CD14-positive monocyte (primary cell): ENCODE results near the gene EPB41L2. TPM values are rescaled to one million over a fixed set of nuclear protein-coding genes. Genes with fewer than 3 reads are reported as not detected.

Experiments used
- DNase-seq, 3 donors: peaks; one replicate each; pipeline ENCODE4 v3.0.0-alpha.2; 2011 to 2022
- H2AFZ ChIP-seq: 2 replicates; pipeline ENCODE4 v1.6.0; 2012; ENCODE audit warnings: mild to moderate bottlenecking, low read depth, low read length, inconsistent platforms; ENCODE audit not compliant: insufficient read depth, poor library complexity, severe bottlenecking
- H3K27ac ChIP-seq, 2 donors: 1 replicate in 1 of 2; 2 replicates in 1 of 2; pipeline ENCODE4 v1.5.1; 2012 to 2013; ENCODE audit warnings: low read length in 2 of 2, control low read depth in 1 of 2, inconsistent platforms in 1 of 2, low read depth in 1 of 2, mild to moderate bottlenecking in 1 of 2
- H3K27me3 ChIP-seq, 2 donors: one replicate each; pipeline versions ENCODE4 v1.6.0 to v1.6.1; 2011 to 2013; ENCODE audit warnings: low read length in 2 of 2; ENCODE audit not compliant: control insufficient read depth in 2 of 2, insufficient read depth in 2 of 2
- H3K36me3 ChIP-seq, 2 donors: replicated peaks in 1 of 2; 1 replicate in 1 of 2; 2 replicates in 1 of 2; pipeline versions ENCODE4 v1.5.1 to v1.6.1; 2012 to 2013; ENCODE audit warnings: low read length in 2 of 2, control low read depth in 1 of 2, inconsistent platforms in 1 of 2, mild to moderate bottlenecking in 1 of 2; ENCODE audit not compliant: insufficient read depth in 2 of 2, control insufficient read depth in 1 of 2
- H3K4me1 ChIP-seq, 2 donors: 1 replicate in 1 of 2; 2 replicates in 1 of 2; pipeline versions ENCODE4 v1.5.1 to v1.6.1; 2012 to 2013; ENCODE audit warnings: low read length in 2 of 2, control low read depth in 1 of 2, inconsistent platforms in 1 of 2, mild to moderate bottlenecking in 1 of 2, moderate library complexity in 1 of 2; ENCODE audit not compliant: insufficient read depth in 2 of 2, control insufficient read depth in 1 of 2
- H3K4me2 ChIP-seq: replicated peaks from 2 replicates; pipeline ENCODE3; 2012; ENCODE audit warnings: low read length, moderate library complexity, mild to moderate bottlenecking; ENCODE audit not compliant: poor library complexity, severe bottlenecking; ENCODE audit errors: extremely low read depth
- H3K4me3 ChIP-seq, 3 experiments: fragments of 200-600 bp in 1 of 3; sonication (generic) in 1 of 3; replicated peaks in 1 of 3; 1 replicate in 2 of 3; 2 replicates in 1 of 3; pipeline ENCODE4 v1.5.1; 2011 to 2013; ENCODE audit warnings: low read length in 3 of 3, mild to moderate bottlenecking in 3 of 3, control low read depth in 2 of 3, low read depth in 2 of 3, inconsistent platforms in 1 of 3, moderate library complexity in 1 of 3
- H3K79me2 ChIP-seq: 2 replicates; pipeline ENCODE4 v1.6.0; 2012; ENCODE audit warnings: mild to moderate bottlenecking, control low read depth, inconsistent platforms, low read length, moderate library complexity; ENCODE audit not compliant: insufficient read depth
- H3K9ac ChIP-seq: 2 replicates; pipeline ENCODE4 v1.6.0; 2017; ENCODE audit warnings: low read length, mild to moderate bottlenecking; ENCODE audit not compliant: insufficient read depth, poor library complexity, severe bottlenecking
- H3K9me3 ChIP-seq, 2 donors: replicated peaks in 1 of 2; 1 replicate in 1 of 2; 2 replicates in 1 of 2; pipeline versions ENCODE4 v1.5.1 to v1.6.1; 2012 to 2013; ENCODE audit warnings: low read length in 2 of 2, control low read depth in 1 of 2; ENCODE audit not compliant: control insufficient read depth in 1 of 2, insufficient read depth in 1 of 2
- H4K20me1 ChIP-seq: 2 replicates; pipeline ENCODE4 v1.6.0; 2012; ENCODE audit warnings: mild to moderate bottlenecking, low read length, control low read depth, moderate library complexity; ENCODE audit not compliant: insufficient read depth
- H3K27ac Mint-ChIP-seq, 7 donors: one replicate each; pipeline ENCODE4 v1.8.0; 2020; ENCODE audit warnings: mild to moderate bottlenecking in 7 of 7, mixed read lengths in 7 of 7, moderate library complexity in 6 of 7, inconsistent platforms in 2 of 7
- H3K27me3 Mint-ChIP-seq, 3 donors: one replicate each; pipeline ENCODE4 v1.8.0; 2021 to 2022; ENCODE audit warnings: low read depth in 3 of 3, mild to moderate bottlenecking in 3 of 3, mixed read lengths in 3 of 3, moderate library complexity in 3 of 3, inconsistent platforms in 1 of 3
- H3K36me3 Mint-ChIP-seq, 2 donors: one replicate each; pipeline ENCODE4 v1.8.0; 2020; ENCODE audit warnings: mixed read lengths in 2 of 2, inconsistent platforms in 1 of 2, mild to moderate bottlenecking in 1 of 2
- H3K4me1 Mint-ChIP-seq: one replicate; pipeline ENCODE4 v1.8.0; 2020; ENCODE audit warnings: mild to moderate bottlenecking, mixed read lengths
- H3K4me3 Mint-ChIP-seq, 2 donors: one replicate each; pipeline ENCODE4 v1.8.0; 2020; ENCODE audit warnings: mild to moderate bottlenecking in 2 of 2, mixed read lengths in 2 of 2, moderate library complexity in 1 of 2
- H3K9me3 Mint-ChIP-seq, 7 donors: one replicate each; pipeline ENCODE4 v1.8.0; 2020 to 2022; ENCODE audit warnings: mixed read lengths in 7 of 7, mild to moderate bottlenecking in 6 of 7, moderate library complexity in 6 of 7, inconsistent platforms in 2 of 7
- whole genome bisulfite sequencing: methylation state at CpG from one replicate; pipeline ENCODE4 v1.1.5; 2013; ENCODE audit warnings: missing lambda C conversion rate; ENCODE audit not compliant: insufficient coverage; 5-methylcytosine and 5-hydroxymethylcytosine counted together
- intact Hi-C, 2 donors: fragments of 100-400 bp; cut with micrococcal nuclease; formaldehyde crosslinking; loops; one replicate each; pipeline versions ENCODE4 v1.15.0 to v1.15.1; 2023
- polyA plus RNA-seq, 3 donors: library from polyadenylated mRNA; depleted of rRNA in 1 of 3; unstranded in 2 of 3; stranded (reverse) in 1 of 3; fragments of 300-500 nt in 2 of 3; fragments of >200 nt in 1 of 3; fragmentation: Illumina TruSeq in 2 of 3; gene quantifications; 1 replicate in 2 of 3; 2 replicates in 1 of 3; pipeline ENCODE4 v1.2.3, GENCODE V29; 2012 to 2021
- TF ChIP-seq, protein P1 (sequence below): fragments of 200-600 bp; IDR thresholded peaks from one replicate; pipeline ENCODE4 v1.8.0; 2022; ENCODE audit warnings: antibody characterized with exemption, mild to moderate bottlenecking

EPB41L2 gene
- polyA plus RNA-seq, 3 donors: 3.4 to 7.2 (median 4.6) TPM

DNA sequence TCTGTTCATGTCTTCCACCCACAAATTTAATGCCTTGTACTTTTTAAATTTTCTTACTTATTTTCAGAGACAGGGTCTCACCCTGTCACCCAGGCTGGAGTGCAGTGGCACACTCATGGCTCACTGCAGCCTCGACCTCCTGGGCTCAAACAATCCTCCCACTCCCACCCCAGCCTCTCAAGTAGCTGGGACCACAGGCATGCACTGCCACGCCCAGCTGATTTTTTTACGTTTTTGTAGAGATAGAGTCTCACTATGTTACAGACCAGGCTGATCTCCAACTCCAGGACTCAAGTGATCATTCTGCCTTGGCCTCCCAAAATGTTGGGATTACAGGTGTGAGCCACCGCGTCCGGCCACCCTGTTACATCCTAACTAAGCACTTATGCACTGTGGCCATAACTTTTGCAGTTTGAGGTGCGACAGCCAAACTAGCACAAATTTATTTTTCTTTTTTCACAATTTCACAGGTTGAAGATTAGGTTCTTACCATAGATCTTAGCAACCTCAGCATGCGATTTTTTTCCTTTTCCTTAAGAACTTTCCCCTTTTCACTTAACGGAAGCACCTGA lies 92.1 kb downstream of the EPB41L2 start:
- Mint-ChIP-seq H3K4me3 (no peak overlapping the region), H3K9me3 (peaks cover 0 to 6% (median 2%) of the 10 kb centered on the region in 7 donors), H3K27ac (no peak overlapping the region), H3K4me1 (peaks cover 6% of the 10 kb centered on the region), H3K36me3 (no peaks in the 10 kb centered on the region), H3K27me3 (no peaks in the 10 kb centered on the region)
- intact Hi-C loops: no loop called here
- H3K4me2 ChIP-seq: no peak overlapping the region
- 93% methylated on average over 6 of the region's 9 CpGs for WGBS
- H3K27ac ChIP-seq: no peak overlapping the region
- no peaks in the 10 kb centered on the region for H4K20me1 ChIP-seq
- no peaks in the 10 kb centered on the region for H3K4me1 ChIP-seq
- TF ChIP-seq, protein P1, sequence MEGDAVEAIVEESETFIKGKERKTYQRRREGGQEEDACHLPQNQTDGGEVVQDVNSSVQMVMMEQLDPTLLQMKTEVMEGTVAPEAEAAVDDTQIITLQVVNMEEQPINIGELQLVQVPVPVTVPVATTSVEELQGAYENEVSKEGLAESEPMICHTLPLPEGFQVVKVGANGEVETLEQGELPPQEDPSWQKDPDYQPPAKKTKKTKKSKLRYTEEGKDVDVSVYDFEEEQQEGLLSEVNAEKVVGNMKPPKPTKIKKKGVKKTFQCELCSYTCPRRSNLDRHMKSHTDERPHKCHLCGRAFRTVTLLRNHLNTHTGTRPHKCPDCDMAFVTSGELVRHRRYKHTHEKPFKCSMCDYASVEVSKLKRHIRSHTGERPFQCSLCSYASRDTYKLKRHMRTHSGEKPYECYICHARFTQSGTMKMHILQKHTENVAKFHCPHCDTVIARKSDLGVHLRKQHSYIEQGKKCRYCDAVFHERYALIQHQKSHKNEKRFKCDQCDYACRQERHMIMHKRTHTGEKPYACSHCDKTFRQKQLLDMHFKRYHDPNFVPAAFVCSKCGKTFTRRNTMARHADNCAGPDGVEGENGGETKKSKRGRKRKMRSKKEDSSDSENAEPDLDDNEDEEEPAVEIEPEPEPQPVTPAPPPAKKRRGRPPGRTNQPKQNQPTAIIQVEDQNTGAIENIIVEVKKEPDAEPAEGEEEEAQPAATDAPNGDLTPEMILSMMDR: no peak
- no peaks in the 10 kb centered on the region for H3K9me3 ChIP-seq
- no peak overlapping the region for H3K9ac ChIP-seq
- H2AFZ ChIP-seq: no peak overlapping the region
- no peak for DNase-seq
- no peak overlapping the region for H3K4me3 ChIP-seq
- no peaks in the 10 kb centered on the region for H3K27me3 ChIP-seq
- no peaks in the 10 kb centered on the region for H3K36me3 ChIP-seq
- H3K79me2 ChIP-seq: no peaks in the 10 kb centered on the region

DNA sequence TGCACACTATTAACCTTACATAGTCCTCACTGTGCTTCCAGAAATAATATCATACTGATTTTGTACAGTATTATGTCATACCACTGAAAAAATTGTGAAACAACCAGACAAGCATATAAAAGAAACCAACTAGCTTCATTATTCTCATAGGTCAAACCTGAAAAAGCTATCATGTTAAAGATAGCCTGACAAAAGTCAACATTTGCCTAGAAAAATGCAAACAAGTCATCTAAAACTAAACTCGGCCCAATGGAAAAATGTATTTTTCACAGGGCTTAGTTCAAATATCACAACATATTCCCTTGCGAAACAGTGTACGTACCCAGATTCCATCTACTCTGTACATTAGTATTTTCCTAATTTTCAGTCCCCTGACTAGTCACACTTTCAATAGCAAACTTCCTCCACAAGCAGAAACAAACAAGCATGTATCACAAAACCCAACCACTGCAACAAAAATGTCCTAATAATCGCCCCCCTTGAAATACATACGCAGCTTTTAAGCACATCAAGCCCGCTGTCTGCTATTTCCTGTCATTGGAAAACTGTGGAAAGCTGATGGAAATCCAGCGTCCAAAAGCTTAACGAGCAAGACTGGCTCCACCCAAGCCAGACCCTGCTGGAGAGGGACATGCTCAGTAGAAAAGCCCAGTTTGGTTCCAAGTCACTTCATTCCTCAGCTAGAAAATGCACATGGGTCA lies 93.1 kb downstream of the EPB41L2 start:
- H3K4me1 Mint-ChIP-seq: peaks cover 6% of the 10 kb centered on the region
- Histone ChIP-seq H3K4me3 (no peak overlapping the region), H4K20me1 (no peaks in the 10 kb centered on the region), H3K79me2 (no peaks in the 10 kb centered on the region), H3K9me3 (no peaks in the 10 kb centered on the region), H2AFZ (no peak overlapping the region), H3K27ac (no peak overlapping the region), H3K4me2 (no peak overlapping the region), H3K27me3 (no peaks in the 10 kb centered on the region), H3K9ac (no peak overlapping the region), H3K4me1 (no peaks in the 10 kb centered on the region), H3K36me3 (no peaks in the 10 kb centered on the region)
- TF ChIP-seq, protein P1: no peak
- no peaks in the 10 kb centered on the region for H3K36me3 Mint-ChIP-seq
- H3K27ac Mint-ChIP-seq: no peak overlapping the region
- H3K27me3 Mint-ChIP-seq: no peaks in the 10 kb centered on the region
- intact Hi-C loops: no loop called here
- peaks cover 0 to 6% (median 2%) of the 10 kb centered on the region in 7 donors for H3K9me3 Mint-ChIP-seq
- no peak overlapping the region for H3K4me3 Mint-ChIP-seq
- 85% methylated on average over 7 of the region's 8 CpGs for WGBS
- no peak for DNase-seq
